GM23338 (cell line): ENCODE measurements around the gene GNG4. TPM values are rescaled to one million over a fixed set of nuclear protein-coding genes. Genes with fewer than 3 reads are reported as not detected.

Experiments used
- ATAC-seq: fragments of 200-7000 bp; cut with Tn5 transposase; 3 replicates; pipeline ENCODE4 v1.9.1; 2020
- DNase-seq: peaks from one replicate; pipeline ENCODE4 v3.0.0-alpha.2; 2015; ENCODE audit warnings: low spot score
- H2AFZ ChIP-seq: fragments of 200-600 bp; sonication (generic); 2 replicates; pipeline ENCODE4 v1.8.0; 2016; ENCODE audit warnings: antibody characterized with exemption, mild to moderate bottlenecking, moderate library complexity
- H3F3A ChIP-seq: fragments of 200-600 bp; sonication (generic); replicated peaks from 2 replicates; pipeline ENCODE4 v1.8.0; 2017; ENCODE audit warnings: antibody characterized with exemption, mixed run types, low read depth
- H3K27ac ChIP-seq: fragments of 200-600 bp; sonication (generic); 2 replicates; pipeline ENCODE4 v1.6.1; 2016; ENCODE audit warnings: low read depth
- H3K27me3 ChIP-seq: fragments of 200-600 bp; sonication (generic); 2 replicates; pipeline ENCODE4 v1.8.0; 2016; ENCODE audit warnings: mild to moderate bottlenecking, mixed run types, moderate library complexity; ENCODE audit not compliant: insufficient read depth
- H3K36me3 ChIP-seq: fragments of 200-600 bp; sonication (generic); 2 replicates; pipeline ENCODE4 v1.8.0; 2016; ENCODE audit warnings: mild to moderate bottlenecking; ENCODE audit not compliant: insufficient read depth
- H3K4me1 ChIP-seq: fragments of 200-600 bp; sonication (generic); 2 replicates; pipeline ENCODE4 v1.8.0; 2016; ENCODE audit warnings: mild to moderate bottlenecking, moderate library complexity; ENCODE audit not compliant: insufficient read depth
- H3K4me2 ChIP-seq: fragments of 200-600 bp; sonication (generic); 2 replicates; pipeline ENCODE4 v1.7.1; 2017; ENCODE audit warnings: mixed run types
- H3K4me3 ChIP-seq: fragments of 200-600 bp; sonication (generic); 2 replicates; pipeline ENCODE4 v1.6.1; 2016; ENCODE audit warnings: mixed run types
- H3K79me2 ChIP-seq: fragments of 200-600 bp; sonication (generic); replicated peaks from 2 replicates; pipeline ENCODE4 v1.8.0; 2017; ENCODE audit warnings: mild to moderate bottlenecking; ENCODE audit not compliant: insufficient read depth
- H3K9me2 ChIP-seq: fragments of 200-600 bp; sonication (generic); 2 replicates; pipeline ENCODE4 v1.8.0; 2017; ENCODE audit not compliant: insufficient read depth
- H4K20me1 ChIP-seq: fragments of 200-600 bp; sonication (generic); replicated peaks from 2 replicates; pipeline ENCODE4 v1.8.0; 2017; ENCODE audit warnings: mild to moderate bottlenecking; ENCODE audit not compliant: insufficient read depth
- H3K27ac Mint-ChIP-seq: 2 replicates; pipeline ENCODE4 v1.8.0; 2020; ENCODE audit warnings: inconsistent platforms, mild to moderate bottlenecking, moderate library complexity, mixed read lengths
- H3K27me3 Mint-ChIP-seq: 3 replicates; pipeline ENCODE4 v1.8.0; 2022; ENCODE audit warnings: low read depth, mild to moderate bottlenecking, moderate library complexity, mixed read lengths, inconsistent platforms; ENCODE audit not compliant: insufficient read depth, poor library complexity
- H3K36me3 Mint-ChIP-seq: 3 replicates; pipeline ENCODE4 v1.8.0; 2021; ENCODE audit warnings: low read depth, mild to moderate bottlenecking, inconsistent platforms, moderate library complexity, mixed read lengths
- H3K4me1 Mint-ChIP-seq: 3 replicates; pipeline ENCODE4 v1.8.0; 2020; ENCODE audit warnings: mild to moderate bottlenecking, inconsistent platforms, mixed read lengths
- H3K4me3 Mint-ChIP-seq: 3 replicates; pipeline ENCODE4 v1.8.0; 2021; ENCODE audit warnings: moderate library complexity, mild to moderate bottlenecking, inconsistent platforms, mixed read lengths
- H3K9me3 Mint-ChIP-seq: 3 replicates; pipeline ENCODE4 v1.8.0; 2020; ENCODE audit warnings: moderate library complexity, mild to moderate bottlenecking, inconsistent platforms, mixed read lengths
- CREB1 ChIP-seq: fragments of 250-450 bp; sonication (Bioruptor Pico); IDR thresholded peaks from 2 replicates; pipeline ENCODE4 v1.5.0; 2020; ENCODE audit warnings: low read depth, mild to moderate bottlenecking, moderate library complexity
- CTCF ChIP-seq, 2 experiments: fragments of 200-600 bp in 1 of 2; sonication (generic) in 1 of 2; conservative IDR thresholded peaks; 2 replicates each; pipeline versions ENCODE4 v1.5.1 to v1.6.1; 2016 to 2017; ENCODE audit warnings: antibody characterized with exemption in 2 of 2, low read depth in 2 of 2, mild to moderate bottlenecking in 2 of 2, moderate library complexity in 1 of 2
- ETS1 ChIP-seq: IDR thresholded peaks from 2 replicates; pipeline ENCODE4 v1.6.1; 2016; ENCODE audit warnings: antibody characterized with exemption
- EZH2 ChIP-seq: fragments of 200-600 bp; sonication (generic); IDR thresholded peaks from one replicate; pipeline ENCODE4 v1.8.0; 2017; ENCODE audit warnings: antibody characterized with exemption, mild to moderate bottlenecking, low read depth; ENCODE audit not compliant: unreplicated experiment
- EZH2phosphoT487 ChIP-seq: fragments of 200-600 bp; sonication (generic); IDR thresholded peaks from one replicate; pipeline ENCODE4 v1.8.1; 2018; ENCODE audit warnings: antibody characterized with exemption; ENCODE audit not compliant: unreplicated experiment
- JUNB ChIP-seq: IDR thresholded peaks from one replicate; pipeline ENCODE4 v1.6.1; 2016; ENCODE audit warnings: antibody characterized with exemption; ENCODE audit not compliant: unreplicated experiment
- NANOG ChIP-seq: IDR thresholded peaks from 2 replicates; pipeline ENCODE4 v1.6.1; 2016; ENCODE audit warnings: antibody characterized with exemption, borderline replicate concordance
- POLR2AphosphoS5 ChIP-seq: IDR thresholded peaks from 2 replicates; pipeline ENCODE4 v1.6.1; 2016; ENCODE audit warnings: antibody characterized with exemption, low read depth
- REST ChIP-seq: IDR thresholded peaks from one replicate; pipeline ENCODE4 v1.6.1; 2018; ENCODE audit warnings: antibody characterized with exemption; ENCODE audit not compliant: unreplicated experiment
- STAT1 ChIP-seq: IDR thresholded peaks from one replicate; pipeline ENCODE4 v1.6.1; 2016; ENCODE audit warnings: antibody characterized with exemption; ENCODE audit not compliant: unreplicated experiment
- ZNF114 ChIP-seq: fragments of 250-450 bp; sonication (Bioruptor Pico); IDR thresholded peaks from 2 replicates; pipeline ENCODE4 v1.5.0; 2020; ENCODE audit warnings: mild to moderate bottlenecking, moderate library complexity
- ZNF331 ChIP-seq: fragments of 250-450 bp; sonication (Bioruptor Pico); IDR thresholded peaks from 2 replicates; pipeline ENCODE4 v1.5.0; 2020; ENCODE audit warnings: low read depth, mild to moderate bottlenecking, moderate library complexity
- ZNF462 ChIP-seq: fragments of 250-450 bp; sonication (Bioruptor Pico); IDR thresholded peaks from 2 replicates; pipeline ENCODE4 v1.5.0; 2020; ENCODE audit warnings: mild to moderate bottlenecking, moderate library complexity
- polyA plus RNA-seq: library from polyadenylated mRNA; unstranded; fragments of >200 nt; fragmentation: Nextera tagmentation; extraction: Ambion mirVana; gene quantifications from 2 replicates; pipeline ENCODE4 v1.2.1, GENCODE V29; 2016
- total RNA-seq: library from RNA; depleted of rRNA; stranded (reverse); fragments of >200 nt; shearing (Covaris generic); gene quantifications from 2 replicates; pipeline ENCODE4 v1.2.3, GENCODE V29; 2014

Gene GNG4
- total and polyA plus RNA-seq, 2 experiments from 2014 or later: 40.2 to 49.2 TPM

GRCh38 chr1:235608278-235608677, 41.3 kb downstream of the GNG4 start (continued):
- no peak for TF ChIP-seq ZNF462 (CRISPR knock-in tag)

GRCh38 chr1:235607284-235607683, 42.3 kb downstream of the GNG4 start:
- no peaks in the 10 kb centered on the region for H3K9me3 Mint-ChIP-seq
- Histone ChIP-seq H3F3A (no peaks in the 10 kb centered on the region), H2AFZ (no peak overlapping the region), H3K27me3 (no peaks in the 10 kb centered on the region), H3K79me2 (peaks cover 3% of the 10 kb centered on the region; the same call in 1 of the 2 replicates), H3K4me2 (no peak overlapping the region), H3K9me2 (no peaks in the 10 kb centered on the region), H3K36me3 (no peaks in the 10 kb centered on the region), H3K4me3 (no peak overlapping the region), H3K27ac (no peak overlapping the region), H4K20me1 (no peaks in the 10 kb centered on the region; the same call in 1 of the 2 replicates), H3K4me1 (no peaks in the 10 kb centered on the region)
- DNase-seq: no peak
- H3K27ac Mint-ChIP-seq: no peak overlapping the region
- H3K4me3 Mint-ChIP-seq: no peak overlapping the region
- no peaks in the 10 kb centered on the region for H3K27me3 Mint-ChIP-seq
- no peaks in the 10 kb centered on the region; the same call in 2 of the 3 replicates for H3K4me1 Mint-ChIP-seq
- no peak; the same call in 2 of the 3 replicates for ATAC-seq
- peaks cover 8% of the 10 kb centered on the region; the same call in 1 of the 3 replicates for H3K36me3 Mint-ChIP-seq
- TF ChIP-seq JUNB (no peak), ZNF114 (CRISPR knock-in tag) (no peak), POLR2AphosphoS5 (no peak), ETS1 (no peak), CREB1 (no peak), NANOG (no peak), CTCF (conservative IDR thresholded peaks at IDR 0.05; ENCODE audit: low read depth in 2 of 2) (no peak), REST (no peak), EZH2phosphoT487 (no peak), STAT1 (no peak), EZH2 (no peak), ZNF331 (CRISPR knock-in tag) (no peak)
